ENCODE data around the gene ACAD11. TPM values are rescaled to one million over a fixed set of nuclear protein-coding genes. Genes with fewer than 3 reads are reported as not detected.

Gene ACAD11
- total RNA-seq, 2 experiments from 2014 or later: 18.5 to 23.5 TPM

GRCh38 chr3:132660052-132660810 is 622 bp upstream of the ACAD11 start, which contains the start of gene UBA5:
TSS of gene UBA5 (plus strand) at chr3:132660329. CDS start at chr3:132660538, 209 bp downstream.
- Histone ChIP-seq H3K9me3 (ENCODE audit: low read length) (no peaks in the 10 kb centered on the region), H3K27ac (ENCODE audit: low read depth, low read length, poor library complexity, severe bottlenecking) (peak within 1 kb of the TSS; percentile 56), H3K9me2 (ENCODE audit: insufficient read depth, low read length) (no peaks in the 10 kb centered on the region), H4K20me1 (ENCODE audit: insufficient read depth, low read length) (peaks cover 19% of the 10 kb centered on the region; the same call in 1 of the 2 replicates), H3K4me1 (ENCODE audit: insufficient read depth, low read length, poor library complexity, severe bottlenecking) (peaks cover 24% of the 10 kb centered on the region), H3K4me2 (ENCODE audit: low read length) (peak within 1 kb of the TSS; percentile 91), H3K79me2 (ENCODE audit: insufficient read depth, low read depth, low read length) (peaks cover 70% of the 10 kb centered on the region), H3K36me3 (ENCODE audit: insufficient read depth, low read length) (peaks cover 13% of the 10 kb centered on the region; the same call in 1 of the 2 replicates), H3K4me3 (ENCODE audit: low read depth, low read length, poor library complexity, severe bottlenecking) (peak within 1 kb of the TSS; percentile 78), H2AFZ (ENCODE audit: low read length) (peak within 1 kb of the TSS; percentile 94)
- CTCF ChIA-PET (ENCODE audit: unreplicated experiment): interaction anchor here (1.3 kb wide), 1 partner anchor 124 kb away, joined by 4 read pairs; no protein-coding TSS in a partner anchor
- intact Hi-C loops (cut with micrococcal nuclease; ENCODE audit: unreplicated experiment): loop anchor here (1.0 kb wide), 1 partner anchor 62 kb away; the partner anchor contains the start of gene NPHP3
- peak; percentile 81 for DNase-seq (ENCODE audit: low spot score)
- TF ChIP-seq CTCF (conservative IDR thresholded peaks at IDR 0.05; ENCODE audit: low read length): no peak
- no peak for TF ChIP-seq EZH2phosphoT487 (IDR thresholded peaks at IDR 0.05; ENCODE audit: borderline replicate concordance, low read depth, low read length)
- BruUV-seq (replicated peaks): no TSS peak
- POLR2A ChIA-PET: interaction anchor here (0.6 to 3.2 kb wide), 10 partner anchors 10 to 1773 kb away, joined by 3 to 19 read pairs (median 3); partner anchors contain the start of gene CDV3

GRCh38 chr3:132659000-132659364 is 627 bp downstream of the ACAD11 start:
- Histone ChIP-seq H3K4me3 (ENCODE audit: low read depth, low read length, poor library complexity, severe bottlenecking) (peak overlapping the region; percentile 78), H3K79me2 (ENCODE audit: insufficient read depth, low read depth, low read length) (peaks cover 59% of the 10 kb centered on the region), H3K36me3 (ENCODE audit: insufficient read depth, low read length) (0 out of 2 replicates have a peak, but pooled peaks cover 7% of the 10 kb centered on the region), H3K9me2 (ENCODE audit: insufficient read depth, low read length) (no peaks in the 10 kb centered on the region), H3K4me1 (ENCODE audit: insufficient read depth, low read length, poor library complexity, severe bottlenecking) (peaks cover 24% of the 10 kb centered on the region), H3K27ac (ENCODE audit: low read depth, low read length, poor library complexity, severe bottlenecking) (no peak overlapping the region), H3K9me3 (ENCODE audit: low read length) (no peaks in the 10 kb centered on the region), H3K4me2 (ENCODE audit: low read length) (peak overlapping the region; percentile 91), H2AFZ (ENCODE audit: low read length) (peak overlapping the region; percentile 94; the same call in 1 of the 2 replicates), H4K20me1 (ENCODE audit: insufficient read depth, low read length) (peaks cover 19% of the 10 kb centered on the region; the same call in 1 of the 2 replicates)
- TF ChIP-seq CTCF (conservative IDR thresholded peaks at IDR 0.05; ENCODE audit: low read length): no peak
- no peak for TF ChIP-seq EZH2phosphoT487 (IDR thresholded peaks at IDR 0.05; ENCODE audit: borderline replicate concordance, low read depth, low read length)
- ChIA-PET CTCF (ENCODE audit: unreplicated experiment) (no interaction called here), POLR2A (interaction anchor here (0.7 to 3.2 kb wide), 4 partner anchors 12 to 57 kb away, joined by 3 to 19 read pairs (median 4); no protein-coding TSS in a partner anchor)
- no peak for DNase-seq (ENCODE audit: low spot score)
- no TSS peak for BruUV-seq (replicated peaks)
- intact Hi-C loops (cut with micrococcal nuclease; ENCODE audit: unreplicated experiment): no loop called here

All from OCI-LY7 (cell line).